AG09319 (cell line): ENCODE measurements around the gene KRT80.
A peak's percentile ranks its signal among the peaks of the same experiment; 100 is the strongest.

Source experiments
- DNase-seq: peaks from one replicate; pipeline ENCODE4 v3.0.0-alpha.2; 2010; ENCODE audit warnings: low read depth; ENCODE audit errors: extremely low read depth
- CTCF ChIP-seq: IDR thresholded peaks from 2 replicates; pipeline ENCODE4 v1.5.1; 2011; ENCODE audit warnings: low read depth, mild to moderate bottlenecking, inconsistent platforms, low read length, moderate library complexity

Gene KRT80

GRCh38 chr12:52226446-52226845 lies 34.6 kb upstream of the KRT80 start:
- no peak for DNase-seq
- TF ChIP-seq CTCF: no peak

- no peak for TF ChIP-seq CTCF
- no peak for DNase-seq
These were observed 33.9 kb upstream of the KRT80 start for GRCh38 chr12:52225752-52226151.

- no peak for DNase-seq
- no peak for TF ChIP-seq CTCF
These were observed 32.3 kb upstream of the KRT80 start for GRCh38 chr12:52224151-52224550.

GRCh38 chr12:52223406-52224039 lies 31.7 kb upstream of the KRT80 start:
- TF ChIP-seq CTCF: no peak
- no peak for DNase-seq

- TF ChIP-seq CTCF: no peak
- no peak for DNase-seq
These were observed 30.9 kb upstream of the KRT80 start for GRCh38 chr12:52222692-52223091.

- no peak for DNase-seq
- peak; percentile 55 for TF ChIP-seq CTCF
These were observed 30.2 kb upstream of the KRT80 start for GRCh38 chr12:52221912-52222457.

- no peak for TF ChIP-seq CTCF
These were observed 29.4 kb upstream of the KRT80 start for GRCh38 chr12:52221070-52221781.

More at GRCh38 chr12:52221070-52221781, 29.4 kb upstream of the KRT80 start:
- DNase-seq: no peak
